HG03097 (cell line): ENCODE measurements around the gene RMC1.
"Not testable (repeated sequence)": the region's sequence is repeated elsewhere in the genome, so short reads cannot be mapped to it uniquely, and the experiment has no call there.

Source experiments
- ATAC-seq: cut with Tn5 transposase; IDR thresholded peaks from one replicate; pipeline ENCODE4 v1.9.1; 2021; ENCODE audit not compliant: unreplicated experiment, low FRiP score

The RMC1 gene

DNA sequence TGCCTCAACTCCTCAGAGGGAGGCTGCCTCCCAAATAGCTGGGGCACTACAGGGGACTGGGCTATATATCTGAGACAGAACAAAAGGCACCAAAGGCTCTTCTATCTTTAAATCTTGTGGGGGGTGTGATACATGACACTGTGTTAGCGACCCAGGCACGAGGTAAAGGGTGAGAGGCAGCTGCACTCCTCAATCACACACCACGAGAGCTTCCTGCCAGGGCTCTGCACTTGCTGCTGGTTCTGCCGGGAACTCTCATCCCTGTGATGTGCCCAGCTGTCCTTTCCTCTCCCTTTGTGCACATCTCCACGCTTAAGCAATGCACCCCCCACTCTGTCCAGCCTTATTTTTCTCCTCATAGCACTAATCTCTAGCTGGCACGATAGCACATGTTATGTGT is 50.6 kb downstream of the RMC1 start:
- no peak for ATAC-seq

DNA sequence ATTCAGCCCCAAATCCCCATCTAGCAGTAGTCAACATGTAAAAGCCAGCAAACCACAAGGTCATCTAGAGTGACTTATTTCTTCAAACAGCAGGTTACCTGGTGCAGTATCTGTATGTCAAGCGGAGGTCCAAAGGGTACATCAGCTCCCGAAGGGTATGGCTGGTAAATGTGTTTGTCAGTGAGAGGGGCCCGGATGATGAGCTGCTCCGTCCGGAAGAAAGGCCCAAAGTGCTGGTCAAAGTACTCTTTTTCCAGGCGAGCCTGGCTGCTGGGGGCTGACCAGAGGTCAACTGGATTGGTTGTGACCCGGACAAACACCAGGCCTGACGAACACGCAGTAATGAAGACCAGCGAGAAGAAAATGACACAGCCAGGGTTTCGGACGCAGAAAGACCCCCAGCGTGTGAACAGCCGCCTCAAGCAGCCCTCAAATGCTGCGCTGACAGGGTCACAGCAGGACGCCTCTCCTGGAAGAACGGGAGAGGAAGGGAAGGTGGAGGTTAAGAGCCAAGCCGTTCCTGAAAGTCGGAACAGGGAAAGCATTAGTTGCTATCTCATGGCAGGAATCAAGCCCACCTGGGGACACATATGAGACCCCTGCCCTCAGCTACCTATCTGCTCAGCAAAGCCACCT is 53.0 kb downstream of the RMC1 start:
- no peak for ATAC-seq

- not testable (repeated sequence) for ATAC-seq
Observed at GRCh38 chr18:23557511-23557910, 54.2 kb downstream of the RMC1 start.

GRCh38 chr18:23560186-23560585 is 56.9 kb downstream of the RMC1 start:
- no peak for ATAC-seq

DNA sequence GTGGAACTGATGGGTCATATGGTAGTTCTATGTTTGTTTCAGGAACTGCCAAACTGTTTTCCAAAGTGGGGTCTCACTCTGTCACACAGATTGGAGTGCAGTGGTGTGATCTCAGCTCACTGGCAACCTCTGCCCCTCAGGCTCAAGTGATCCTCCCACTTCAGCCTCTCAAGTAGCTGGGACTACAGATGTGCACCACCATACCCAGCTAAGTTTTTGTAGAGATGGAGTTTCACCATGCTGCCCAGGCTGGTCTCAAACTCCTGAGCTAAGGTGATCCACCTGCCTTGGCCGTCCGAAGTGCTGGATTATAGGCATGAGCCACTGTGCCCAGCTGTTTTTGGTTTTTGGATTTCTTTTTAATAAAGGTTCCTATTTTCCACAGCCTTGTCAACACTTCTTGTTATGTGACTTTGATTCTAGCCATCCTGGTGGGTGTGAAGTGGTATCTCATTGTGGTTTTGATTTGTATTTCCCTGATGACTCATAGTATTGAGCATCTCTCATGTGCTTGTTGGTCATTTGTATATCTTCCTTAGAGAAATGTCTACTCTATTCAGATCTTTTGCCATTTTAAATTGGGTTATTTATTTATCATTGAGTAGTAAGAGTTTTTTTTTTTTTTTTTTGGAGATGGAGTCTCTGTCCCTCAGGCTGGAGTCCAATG is 60.2 kb downstream of the RMC1 start:
- ATAC-seq: no peak

GRCh38 chr18:23565916-23566547 is 62.7 kb downstream of the RMC1 start:
- no peak for ATAC-seq

DNA sequence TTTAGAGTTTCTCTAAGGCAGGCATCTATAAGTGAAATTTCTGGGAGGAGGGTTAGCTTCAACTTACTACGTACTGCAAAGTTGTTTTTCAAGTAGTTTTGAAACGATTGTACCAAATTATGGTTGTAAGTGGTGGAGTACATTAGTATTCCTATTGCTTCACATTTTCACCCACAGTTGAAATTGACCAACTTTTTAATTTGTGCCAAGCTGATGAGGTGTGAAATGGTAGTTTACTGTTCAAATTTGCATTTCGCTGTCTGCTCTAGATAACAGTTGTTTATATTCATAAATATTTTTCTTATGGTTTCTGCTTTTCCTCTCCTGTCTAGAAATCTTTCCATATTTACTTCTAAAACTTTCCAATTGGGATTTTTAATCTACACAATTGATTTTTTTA is 64.4 kb downstream of the RMC1 start:
- ATAC-seq: no peak

- no peak for ATAC-seq
Observed at GRCh38 chr18:23568281-23569138, 65.2 kb downstream of the RMC1 start.

DNA sequence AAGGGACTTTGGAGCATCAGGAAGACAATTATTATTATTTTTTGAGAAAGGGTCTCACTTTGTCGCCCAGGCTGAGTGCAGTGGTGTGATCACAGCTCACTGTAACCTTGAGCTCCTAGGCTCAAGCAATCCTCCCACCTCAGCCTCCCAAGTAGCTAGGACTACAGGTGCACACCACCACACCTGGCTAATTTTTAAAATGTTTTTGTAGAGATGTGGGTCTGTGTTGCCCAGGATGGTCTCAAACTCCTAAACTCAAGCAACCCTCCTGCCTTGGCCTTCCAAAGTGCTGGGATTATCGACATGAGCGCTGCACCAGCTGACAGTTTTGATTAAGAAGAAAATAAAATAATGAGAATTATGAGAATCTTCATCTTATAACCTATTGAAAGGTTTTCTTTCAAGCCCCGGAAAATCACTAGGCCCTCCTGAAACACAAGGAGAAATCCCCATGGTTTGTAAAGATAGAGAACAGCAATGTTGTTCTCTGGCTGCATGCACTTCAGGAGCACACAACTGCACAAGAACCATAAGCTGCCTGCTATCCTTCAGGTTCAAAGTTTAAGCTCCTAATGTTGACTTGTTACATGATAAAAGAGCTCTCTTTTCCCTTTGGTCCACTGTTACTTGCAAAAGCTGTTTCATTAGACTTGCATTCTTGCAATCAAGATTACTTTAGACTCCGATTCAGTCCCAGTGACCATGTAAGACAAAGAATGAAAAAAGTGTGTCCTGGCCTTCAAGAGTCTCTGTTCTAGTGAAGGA is 66.2 kb downstream of the RMC1 start:
- ATAC-seq: no peak

- ATAC-seq: no peak
Observed at GRCh38 chr18:23570912-23571504, 67.7 kb downstream of the RMC1 start.

DNA sequence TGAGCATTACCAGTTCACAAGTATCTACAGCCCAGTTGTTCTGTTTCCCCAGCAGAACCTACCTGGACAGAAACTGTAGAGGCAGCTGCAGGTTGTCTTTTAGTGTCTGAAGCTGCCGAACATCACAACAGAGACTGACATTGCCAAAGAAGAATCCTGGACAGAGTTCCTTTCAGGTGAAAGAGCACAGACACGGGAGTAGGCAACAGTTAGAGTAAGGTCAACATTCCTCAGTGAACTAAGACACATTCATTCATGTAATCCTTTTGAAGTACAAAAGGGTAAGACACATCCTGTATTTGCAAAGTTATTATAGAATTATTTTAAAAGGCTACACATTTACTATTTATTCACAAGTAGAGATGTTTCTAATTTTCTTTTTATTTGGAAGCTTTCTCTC is 68.7 kb downstream of the RMC1 start:
- ATAC-seq: no peak

DNA sequence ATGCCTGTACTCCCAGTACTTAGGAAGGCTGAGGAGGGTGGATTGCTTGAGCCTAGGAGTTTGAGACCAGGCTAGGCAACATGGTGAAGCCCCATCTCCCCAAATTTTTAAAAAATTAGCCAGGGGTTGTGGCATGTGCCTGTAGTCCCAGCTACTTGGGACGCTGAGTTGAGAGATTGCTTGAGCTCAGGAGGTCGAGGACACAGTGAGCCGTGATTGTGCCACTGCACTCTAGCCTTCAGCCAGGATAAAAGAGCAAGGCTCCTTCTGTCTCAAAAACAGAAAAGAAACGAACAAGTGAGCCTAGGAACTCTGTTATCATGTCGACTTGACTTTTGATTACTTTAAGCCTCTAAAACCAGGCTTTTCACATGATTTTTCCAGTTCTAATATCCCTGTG is 69.3 kb downstream of the RMC1 start:
- no peak for ATAC-seq

GRCh38 chr18:23573020-23573419 is 69.7 kb downstream of the RMC1 start:
- no peak for ATAC-seq

GRCh38 chr18:23573626-23574431 is 70.5 kb downstream of the RMC1 start:
- ATAC-seq: no peak

DNA sequence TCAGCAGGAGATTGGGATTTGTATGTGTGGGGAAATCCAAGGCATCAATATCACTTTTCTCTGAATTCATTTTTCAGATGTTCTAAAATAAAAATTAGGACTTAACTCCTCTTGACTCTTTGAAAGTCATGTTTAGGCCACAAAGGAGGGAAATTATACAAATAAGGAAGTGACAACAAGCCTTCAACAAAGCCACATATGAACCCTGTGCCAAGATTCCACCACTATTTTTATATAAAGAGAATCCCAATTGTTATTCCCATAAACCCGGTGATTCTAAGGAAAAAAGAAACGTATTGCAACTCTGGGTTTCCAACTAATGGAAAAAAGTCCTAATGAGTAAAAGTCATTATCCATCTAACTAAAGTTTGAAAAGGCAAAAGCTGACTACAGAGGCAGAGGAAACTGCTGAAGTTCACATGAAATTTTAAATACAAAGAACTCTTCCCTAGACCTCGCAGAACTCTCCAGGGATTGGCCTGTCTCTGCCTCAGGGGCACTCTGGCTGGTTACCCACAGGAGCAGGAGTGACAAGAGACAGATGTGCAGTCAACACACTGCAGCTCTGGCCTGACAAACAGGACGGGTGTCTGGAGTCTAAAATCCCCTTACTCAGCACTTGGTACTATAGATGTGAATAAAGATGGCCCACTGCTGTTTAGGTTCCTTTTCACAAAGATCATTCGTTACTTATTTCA is 71.4 kb downstream of the RMC1 start:
- ATAC-seq: no peak

DNA sequence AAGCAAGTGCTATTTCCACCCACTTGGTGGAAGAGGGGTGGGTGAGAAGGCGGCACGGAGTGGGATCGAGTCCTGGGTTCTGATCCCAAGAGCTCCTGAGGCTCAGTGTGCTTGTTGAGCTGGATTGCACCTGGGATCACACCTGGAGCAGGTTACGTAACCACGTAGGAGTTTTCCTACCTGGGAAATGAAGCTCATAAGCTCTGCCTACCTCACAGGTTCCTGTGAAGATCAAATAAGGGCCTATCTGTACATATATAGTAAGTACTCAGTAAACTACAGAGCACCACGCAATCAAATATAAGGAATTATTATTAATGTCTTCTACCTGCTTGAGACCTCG is 72.0 kb downstream of the RMC1 start:
- ATAC-seq: no peak

DNA sequence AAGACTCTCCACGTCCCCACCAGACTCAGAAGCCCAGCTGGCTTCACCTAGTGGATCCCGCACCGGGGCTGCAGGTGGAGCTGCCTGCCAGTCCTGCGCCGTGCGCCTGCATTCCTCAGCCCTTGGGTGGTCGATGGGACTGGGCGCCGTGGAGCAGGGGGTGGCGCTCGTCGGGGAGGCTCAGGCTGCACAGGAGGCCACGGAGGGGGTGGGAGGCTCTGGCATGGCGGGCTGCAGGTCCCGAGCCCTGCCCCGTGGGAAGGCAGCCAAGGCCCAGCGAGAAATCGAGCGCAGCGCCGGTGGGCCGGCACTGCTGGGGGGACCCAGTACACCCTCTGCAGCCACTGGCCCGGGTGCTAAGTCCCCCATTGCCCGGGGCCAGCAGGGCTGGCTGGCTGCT is 74.2 kb downstream of the RMC1 start:
- ATAC-seq: not testable (repeated sequence)

GRCh38 chr18:23578067-23578701 is 74.9 kb downstream of the RMC1 start:
- ATAC-seq: no peak
